IMR-90 (cell line): Measurements from ENCODE around the gene SETDB1. TPM values are rescaled to one million over a fixed set of nuclear protein-coding genes. Genes with fewer than 3 reads are reported as not detected.

Source experiments
- ATAC-seq: fragments of 200-7000 bp; cut with Tn5 transposase; 2 replicates; pipeline ENCODE4 v1.9.1; 2020; ENCODE audit warnings: low read depth, mild to moderate bottlenecking, moderate library complexity
- BruUV-seq: library from RNA; stranded (reverse); fragments of 400-500 nt; replicated peaks from 2 replicates; lab custom pipeline; 2021; lab: Mats Ljungman, UMichigan
- CTCF ChIA-PET: fragments of 300-600 bp; formaldehyde crosslinking; extraction: SDS; loops from one replicate; lab custom pipeline; 2021; ENCODE audit warnings: antibody characterized with exemption; lab: Yijun Ruan, JAX
- POLR2A ChIA-PET: fragments of 300-600 bp; sonication (Branson Sonifier 250); formaldehyde crosslinking; loops from one replicate; lab custom pipeline; 2022; ENCODE audit warnings: antibody characterized with exemption; ENCODE audit not compliant: unreplicated experiment; lab: Charles Lee
- DNase-seq: peaks from one replicate; pipeline ENCODE4 v3.0.0; 2013
- H2AFZ ChIP-seq: replicated peaks from 2 replicates; pipeline ENCODE3; 2013; ENCODE audit warnings: low read length, mild to moderate bottlenecking; ENCODE audit not compliant: poor library complexity
- H2AK5ac ChIP-seq: 2 replicates; pipeline ENCODE4 v1.6.1; 2013; ENCODE audit warnings: low read depth, low read length, inconsistent platforms
- H2AK9ac ChIP-seq: replicated peaks from 2 replicates; pipeline ENCODE3; 2013; ENCODE audit warnings: mild to moderate bottlenecking, low read depth, low read length, moderate library complexity; ENCODE audit not compliant: poor library complexity
- H2BK120ac ChIP-seq: 2 replicates; pipeline ENCODE4 v1.6.1; 2013; ENCODE audit warnings: low read depth, low read length, inconsistent platforms
- H2BK15ac ChIP-seq: 3 replicates; pipeline ENCODE4 v1.6.1; 2013; ENCODE audit warnings: low read depth, low read length, inconsistent platforms
- H2BK20ac ChIP-seq: 2 replicates; pipeline ENCODE4 v1.6.1; 2013; ENCODE audit warnings: low read depth, mild to moderate bottlenecking, inconsistent platforms, low read length, moderate library complexity
- H2BK5ac ChIP-seq: 2 replicates; pipeline ENCODE4 v1.6.1; 2013; ENCODE audit warnings: mild to moderate bottlenecking, low read depth, low read length, inconsistent platforms; ENCODE audit not compliant: poor library complexity, severe bottlenecking
- H3K14ac ChIP-seq: replicated peaks from 2 replicates; pipeline ENCODE4 v1.6.1; 2013; ENCODE audit warnings: low read depth, low read length, inconsistent platforms
- H3K18ac ChIP-seq: 2 replicates; pipeline ENCODE4 v1.6.1; 2013; ENCODE audit warnings: low read depth, low read length, control low read depth
- H3K23ac ChIP-seq: 2 replicates; pipeline ENCODE4 v1.6.1; 2013; ENCODE audit warnings: low read depth, low read length, inconsistent platforms
- H3K27ac ChIP-seq: 2 replicates; pipeline ENCODE4 v1.5.1; 2013; ENCODE audit warnings: mild to moderate bottlenecking, control low read depth, low read length; ENCODE audit not compliant: insufficient read depth
- H3K27me3 ChIP-seq: 2 replicates; pipeline ENCODE4 v1.6.1; 2013; ENCODE audit warnings: low read length; ENCODE audit not compliant: control insufficient read depth, insufficient read depth
- H3K36me3 ChIP-seq: 2 replicates; pipeline ENCODE4 v1.6.1; 2013; ENCODE audit warnings: low read length, mixed read lengths; ENCODE audit not compliant: control insufficient read depth, insufficient read depth
- H3K4ac ChIP-seq: 2 replicates; pipeline ENCODE4 v1.6.1; 2013; ENCODE audit warnings: low read depth, low read length, inconsistent platforms
- H3K4me1 ChIP-seq: 2 replicates; pipeline ENCODE4 v1.6.1; 2013; ENCODE audit warnings: low read length, mixed read lengths; ENCODE audit not compliant: control insufficient read depth, insufficient read depth
- H3K4me2 ChIP-seq: 2 replicates; pipeline ENCODE4 v1.6.1; 2013; ENCODE audit warnings: low read depth, mild to moderate bottlenecking, control low read depth, low read length, moderate library complexity
- H3K4me3 ChIP-seq: 2 replicates; pipeline ENCODE4 v1.5.1; 2013; ENCODE audit warnings: low read depth, mild to moderate bottlenecking, control low read depth, low read length, moderate library complexity; ENCODE audit not compliant: insufficient read depth
- H3K56ac ChIP-seq: 2 replicates; pipeline ENCODE4 v1.6.1; 2013; ENCODE audit warnings: low read length, inconsistent platforms; ENCODE audit not compliant: insufficient read depth; ENCODE audit errors: extremely low read depth
- H3K79me1 ChIP-seq, 2 experiments: 2 replicates each; pipeline ENCODE4 v1.6.1; 2013; ENCODE audit warnings: low read length in 2 of 2, inconsistent platforms in 1 of 2, low read depth in 1 of 2
- H3K9ac ChIP-seq: 2 replicates; pipeline ENCODE4 v1.6.1; 2013; ENCODE audit warnings: low read depth, low read length, control low read depth
- H3K9me1 ChIP-seq: 2 replicates; pipeline ENCODE4 v1.6.1; 2013; ENCODE audit warnings: low read length, inconsistent platforms; ENCODE audit not compliant: insufficient read depth
- H3K9me3 ChIP-seq: 2 replicates; pipeline ENCODE4 v1.6.1; 2013; ENCODE audit warnings: low read length; ENCODE audit not compliant: control insufficient read depth, insufficient read depth
- H4K20me1 ChIP-seq: 2 replicates; pipeline ENCODE4 v1.6.1; 2013; ENCODE audit warnings: low read length, inconsistent platforms; ENCODE audit not compliant: insufficient read depth
- H4K5ac ChIP-seq: 2 replicates; pipeline ENCODE4 v1.6.1; 2013; ENCODE audit warnings: mild to moderate bottlenecking, low read depth, low read length, control low read depth
- H4K8ac ChIP-seq, 2 experiments: 2 replicates each; pipeline ENCODE4 v1.6.1; 2013; ENCODE audit warnings: low read depth in 2 of 2, low read length in 2 of 2, control low read depth in 1 of 2, inconsistent platforms in 1 of 2
- H4K91ac ChIP-seq: 2 replicates; pipeline ENCODE4 v1.6.1; 2013; ENCODE audit warnings: low read depth, low read length, inconsistent platforms; ENCODE audit not compliant: insufficient read depth
- CEBPB ChIP-seq: IDR thresholded peaks from 2 replicates; pipeline ENCODE4 v1.6.1; 2012; ENCODE audit warnings: low read depth, low read length, improper control_type of control experiment
- MXI1 ChIP-seq: IDR thresholded peaks from 2 replicates; pipeline ENCODE4 v1.6.1; 2012; ENCODE audit warnings: low read depth, mild to moderate bottlenecking, low read length, moderate library complexity, borderline replicate concordance
- WGBS, 2 experiments: methylation state at CpG; one replicate each; pipeline versions ENCODE4 v1.1.5 to v1.1.7; 2013; ENCODE audit warnings: missing lambda C conversion rate in 2 of 2; ENCODE audit not compliant: insufficient read length in 1 of 2; ENCODE audit errors: extremely low coverage in 2 of 2; 5-methylcytosine and 5-hydroxymethylcytosine counted together
- dilution Hi-C: fragments of 300-500 bp; cut with HindIII; formaldehyde crosslinking; loops from one replicate; pipeline ENCODE4 v1.14.3; 2018; ENCODE audit warnings: low sequenced_read_pairs; ENCODE audit not compliant: unreplicated experiment
- in situ Hi-C: fragments of 300-500 bp; cut with MboI; formaldehyde crosslinking; loops from 3 replicates; pipeline ENCODE4 v1.14.3; 2019; ENCODE audit warnings: low sequenced_read_pairs, inconsistent platforms, mixed read lengths
- intact Hi-C: fragments of 100-400 bp; cut with micrococcal nuclease; formaldehyde crosslinking; loops from 2 replicates; pipeline ENCODE4 v1.10.0; 2022
- polyA plus RNA-seq, 3 experiments: library from polyadenylated mRNA; depleted of rRNA; stranded (reverse); fragments of >200 nt; gene quantifications; 2 replicates each; pipeline ENCODE4 v1.2.3, GENCODE V29; 2012; ENCODE audit warnings: low replicate concordance in 1 of 3
- total RNA-seq: library from RNA; depleted of rRNA; stranded (reverse); fragments of >200 nt; gene quantifications from 2 replicates; pipeline ENCODE4 v1.2.3, GENCODE V29; 2012
- TF ChIP-seq, protein P1 (sequence below): fragments of 150-350 bp; IDR thresholded peaks from 2 replicates; pipeline ENCODE4 v1.6.1; 2016; ENCODE audit warnings: low read depth, mild to moderate bottlenecking, low read length, moderate library complexity, borderline replicate concordance

The SETDB1 gene
- total and polyA plus RNA-seq, 2 of the 4 experiments (the other 2 are of a cell fraction): 18.7 to 22.9 TPM

DNA sequence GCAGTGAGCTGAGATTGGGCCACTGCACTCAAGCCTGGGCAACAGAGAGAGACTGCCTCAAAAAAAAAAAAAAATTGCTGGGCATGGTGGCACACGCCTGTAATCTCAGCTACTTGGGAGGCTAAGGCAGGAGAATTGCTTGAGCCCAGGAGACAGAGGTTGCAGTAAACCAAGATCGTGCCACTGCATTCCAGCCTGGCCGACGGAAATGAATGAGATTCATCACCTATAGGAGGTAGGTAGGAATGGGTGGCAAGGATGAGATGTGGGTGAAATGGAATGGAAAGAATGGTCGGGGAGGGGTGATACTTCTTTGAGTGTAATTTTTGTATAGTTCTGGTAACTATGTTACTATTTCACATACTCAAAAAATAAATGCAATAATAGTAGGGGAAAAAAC lies 23.8 kb upstream of the SETDB1 start:
- Histone ChIP-seq H3K27me3 (peaks cover 3% of the 10 kb centered on the region; the same call in 1 of the 2 replicates), H4K91ac (no peak overlapping the region), H2BK20ac (no peak overlapping the region), H2AK5ac (no peak overlapping the region), H3K4me1 (no peaks in the 10 kb centered on the region), H3K4me2 (no peak overlapping the region), H3K79me1 (no peaks in the 10 kb centered on the region), H3K14ac (no peak overlapping the region), H3K4me3 (no peak overlapping the region), H4K5ac (no peak overlapping the region), H2AFZ (no peak overlapping the region), H3K4ac (no peak overlapping the region), H4K20me1 (no peaks in the 10 kb centered on the region), H3K23ac (no peak overlapping the region), H3K18ac (no peak overlapping the region), H3K9me1 (no peaks in the 10 kb centered on the region), H4K8ac (no peak overlapping the region), H2AK9ac (no peak overlapping the region), H3K27ac (no peak overlapping the region), H3K9me3 (no peaks in the 10 kb centered on the region), H2BK15ac (no peak overlapping the region), H3K36me3 (no peaks in the 10 kb centered on the region), H3K56ac (no peak overlapping the region), H2BK120ac (no peak overlapping the region), H2BK5ac (no peak overlapping the region), H3K9ac (no peak overlapping the region)
- in situ Hi-C loops (no loop called here), dilution Hi-C loops (no loop called here), intact Hi-C loops (no loop called here)
- DNase-seq: no peak
- no peak for TF ChIP-seq CEBPB
- TF ChIP-seq, protein P1, sequence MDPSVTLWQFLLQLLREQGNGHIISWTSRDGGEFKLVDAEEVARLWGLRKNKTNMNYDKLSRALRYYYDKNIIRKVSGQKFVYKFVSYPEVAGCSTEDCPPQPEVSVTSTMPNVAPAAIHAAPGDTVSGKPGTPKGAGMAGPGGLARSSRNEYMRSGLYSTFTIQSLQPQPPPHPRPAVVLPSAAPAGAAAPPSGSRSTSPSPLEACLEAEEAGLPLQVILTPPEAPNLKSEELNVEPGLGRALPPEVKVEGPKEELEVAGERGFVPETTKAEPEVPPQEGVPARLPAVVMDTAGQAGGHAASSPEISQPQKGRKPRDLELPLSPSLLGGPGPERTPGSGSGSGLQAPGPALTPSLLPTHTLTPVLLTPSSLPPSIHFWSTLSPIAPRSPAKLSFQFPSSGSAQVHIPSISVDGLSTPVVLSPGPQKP: no peak
- no peak for TF ChIP-seq MXI1
- 86 to 100% methylated on average over 1 of the region's 5 CpGs for WGBS, 2 experiments
- ChIA-PET POLR2A (no interaction called here), CTCF (no interaction called here)
- ATAC-seq: no peak
- BruUV-seq: no TSS peak
